Lower leg skin (tissue), 4 donors: Measurements from ENCODE around the gene ATE1. TPM values are rescaled to one million over a fixed set of nuclear protein-coding genes. Genes with fewer than 3 reads are reported as not detected.

ENCODE experiments used
- DNase-seq, 2 donors: peaks; one replicate each; pipeline ENCODE4 v3.0.0-alpha.2; 2019; ENCODE audit warnings: low spot score in 2 of 2
- H3K4me3 ChIP-seq: fragments of 200-600 bp; sonication (generic); 2 replicates; pipeline ENCODE4 v1.5.1; 2017; ENCODE audit warnings: mild to moderate bottlenecking, low read depth; ENCODE audit not compliant: poor library complexity, severe bottlenecking
- CTCF ChIP-seq, 3 donors: fragments of 450-650 bp; IDR thresholded peaks; one replicate each; pipeline ENCODE4 v1.5.1; 2016; ENCODE audit warnings: antibody characterized with exemption in 3 of 3, mild to moderate bottlenecking in 3 of 3, moderate library complexity in 2 of 3
- POLR2A ChIP-seq, 2 donors: fragments of 450-650 bp; IDR thresholded peaks; one replicate each; pipeline ENCODE4 v1.6.1; 2016 to 2017; ENCODE audit warnings: antibody characterized with exemption in 2 of 2, mild to moderate bottlenecking in 1 of 2, moderate library complexity in 1 of 2
- WGBS, 2 donors: methylation state at CpG; one replicate each; pipeline ENCODE4 v1.1.5; 2018; 5-methylcytosine and 5-hydroxymethylcytosine counted together
- intact Hi-C: fragments of 100-400 bp; cut with DNase I; formaldehyde crosslinking; loops from one replicate; pipeline ENCODE4 v1.15.0; 2023; ENCODE audit warnings: low total_unique reads
- total RNA-seq, 4 donors: library from RNA; depleted of rRNA; stranded (reverse); fragments of >200 nt; gene quantifications; one replicate each; pipeline ENCODE4 v1.1.0, GENCODE V29; 2016

Gene ATE1
- total RNA-seq, 4 donors from 2014 or later: 11.5 to 22.2 (median 18.2) TPM

- no peak overlapping the region for H3K4me3 ChIP-seq
- peak in 1 of 2 donors; percentile 3 for DNase-seq
- intact Hi-C loops: no loop called here
- 87 to 88% methylated on average over 3 of the region's 3 CpGs for WGBS, 2 donors
- TF ChIP-seq CTCF (IDR thresholded peaks at IDR 0.05) (no peak), POLR2A (IDR thresholded peaks at IDR 0.05) (no peak)
These were observed 38.2 kb upstream of the ATE1 start for GRCh38 chr10:121965996-121966395.

GRCh38 chr10:121961456-121961855, 33.6 kb upstream of the ATE1 start:
- intact Hi-C loops: no loop called here
- TF ChIP-seq CTCF (IDR thresholded peaks at IDR 0.05) (no peak), POLR2A (IDR thresholded peaks at IDR 0.05) (no peak)
- no peak for DNase-seq
- no peak overlapping the region for H3K4me3 ChIP-seq
- 91 to 92% methylated on average over 2 of the region's 2 CpGs for WGBS, 2 donors

- TF ChIP-seq POLR2A (IDR thresholded peaks at IDR 0.05): no peak
- no peak for TF ChIP-seq CTCF (IDR thresholded peaks at IDR 0.05)
- DNase-seq: no peak
- intact Hi-C loops: no loop called here
- no peak overlapping the region for H3K4me3 ChIP-seq
- 89 to 94% methylated on average over 3 of the region's 3 CpGs for WGBS, 2 donors
These were observed 31.8 kb upstream of the ATE1 start for GRCh38 chr10:121959671-121960070.

GRCh38 chr10:121956111-121957061, 28.6 kb upstream of the ATE1 start:
- intact Hi-C loops: no loop called here
- peak in 1 of 2 donors; percentile 20 for DNase-seq
- TF ChIP-seq POLR2A (IDR thresholded peaks at IDR 0.05) (no peak), CTCF (IDR thresholded peaks at IDR 0.05) (no peak)
- WGBS, 2 donors: 85% methylated on average over 7 of the region's 7 CpGs
- no peak overlapping the region for H3K4me3 ChIP-seq

GRCh38 chr10:121952226-121952625, 24.4 kb upstream of the ATE1 start:
- intact Hi-C loops: no loop called here
- 50 to 83% methylated on average over 5 of the region's 5 CpGs for WGBS, 2 donors

More at GRCh38 chr10:121952226-121952625, 24.4 kb upstream of the ATE1 start:
- peak in 1 of 2 donors; percentile 52 for DNase-seq
- no peak overlapping the region for H3K4me3 ChIP-seq
- TF ChIP-seq POLR2A (IDR thresholded peaks at IDR 0.05): no peak
- TF ChIP-seq CTCF (IDR thresholded peaks at IDR 0.05): no peak
